DND-41 (cell line): ENCODE results near the gene CRTC3.

Experiments used
- ATAC-seq: fragments of 200-7000 bp; cut with Tn5 transposase; 3 replicates; pipeline ENCODE4 v1.9.1; 2021; ENCODE audit warnings: low read depth; ENCODE audit not compliant: insufficient read depth
- DNase-seq: peaks from one replicate; pipeline ENCODE4 v3.0.0-alpha.2; 2020
- H2AFZ ChIP-seq: 2 replicates; pipeline ENCODE4 v1.6.0; 2012; ENCODE audit warnings: low read depth, low read length
- H3K27ac ChIP-seq: 2 replicates; pipeline ENCODE4 v1.5.1; 2012; ENCODE audit warnings: low read length, inconsistent platforms
- H3K27me3 ChIP-seq: fragments of 200-600 bp; sonication (generic); 2 replicates; pipeline ENCODE4 v1.6.0; 2012; ENCODE audit warnings: low read length, mild to moderate bottlenecking, inconsistent platforms; ENCODE audit not compliant: insufficient read depth, poor library complexity
- H3K36me3 ChIP-seq: 2 replicates; pipeline ENCODE4 v1.5.1; 2012; ENCODE audit warnings: low read length, inconsistent platforms; ENCODE audit not compliant: insufficient read depth
- H3K4me1 ChIP-seq: 2 replicates; pipeline ENCODE4 v1.5.1; 2012; ENCODE audit warnings: mild to moderate bottlenecking, low read length; ENCODE audit not compliant: insufficient read depth
- H3K4me2 ChIP-seq: 2 replicates; pipeline ENCODE4 v1.6.0; 2012; ENCODE audit warnings: mild to moderate bottlenecking, moderate library complexity, low read length, inconsistent platforms; ENCODE audit not compliant: insufficient read depth
- H3K4me3 ChIP-seq, 2 experiments: fragments of 200-600 bp in 1 of 2; shearing (Covaris generic) in 1 of 2; 2 replicates each; pipeline ENCODE4 v1.5.1; 2012 to 2016; ENCODE audit warnings: inconsistent platforms in 2 of 2, low read length in 2 of 2, mild to moderate bottlenecking in 2 of 2, low read depth in 1 of 2, moderate library complexity in 1 of 2
- H3K79me2 ChIP-seq: 2 replicates; pipeline ENCODE4 v1.6.0; 2012; ENCODE audit warnings: low read length, inconsistent platforms; ENCODE audit not compliant: insufficient read depth
- H3K9ac ChIP-seq: 2 replicates; pipeline ENCODE4 v1.6.0; 2012; ENCODE audit warnings: low read depth, mild to moderate bottlenecking, inconsistent platforms, low read length, moderate library complexity
- H3K9me3 ChIP-seq: 2 replicates; pipeline ENCODE4 v1.5.1; 2012; ENCODE audit warnings: low read length, moderate library complexity, mild to moderate bottlenecking, inconsistent platforms; ENCODE audit not compliant: insufficient read depth, severe bottlenecking
- H4K20me1 ChIP-seq: 2 replicates; pipeline ENCODE4 v1.6.0; 2012; ENCODE audit warnings: low read length; ENCODE audit not compliant: insufficient read depth
- CTCF ChIP-seq: IDR thresholded peaks from 2 replicates; pipeline ENCODE4 v1.5.1; 2012; ENCODE audit warnings: borderline replicate concordance, low read length, moderate library complexity, mild to moderate bottlenecking; ENCODE audit not compliant: poor library complexity, severe bottlenecking; ENCODE audit errors: extremely low read depth
- EZH2 ChIP-seq: IDR thresholded peaks from 3 replicates; pipeline ENCODE4 v1.6.1; 2012; ENCODE audit warnings: borderline replicate concordance, low read depth, mild to moderate bottlenecking, moderate library complexity, low read length, inconsistent platforms; ENCODE audit not compliant: severe bottlenecking

Gene CRTC3

GRCh38 chr15:90547540-90547939 lies 17.8 kb downstream of the CRTC3 start:
- Histone ChIP-seq H3K4me3 (no peak overlapping the region), H3K9me3 (no peaks in the 10 kb centered on the region), H3K79me2 (no peaks in the 10 kb centered on the region), H3K4me1 (no peaks in the 10 kb centered on the region), H3K27ac (no peak overlapping the region), H4K20me1 (no peaks in the 10 kb centered on the region), H3K4me2 (no peak overlapping the region), H3K9ac (no peak overlapping the region), H3K36me3 (peaks cover 15% of the 10 kb centered on the region; the same call in 1 of the 2 replicates), H3K27me3 (no peaks in the 10 kb centered on the region), H2AFZ (no peak overlapping the region)
- TF ChIP-seq CTCF (no peak), EZH2 (no peak)
- ATAC-seq (peak; percentile 47; the same call in 2 of the 3 replicates), DNase-seq (no peak)

- H3K27ac ChIP-seq: no peak overlapping the region
- H2AFZ ChIP-seq: no peak overlapping the region
- no peaks in the 10 kb centered on the region for H3K9me3 ChIP-seq
- no peaks in the 10 kb centered on the region for H3K27me3 ChIP-seq
- no peak overlapping the region for H3K4me3 ChIP-seq
- no peaks in the 10 kb centered on the region for H4K20me1 ChIP-seq
- H3K4me2 ChIP-seq: no peak overlapping the region
- H3K9ac ChIP-seq: no peak overlapping the region
- DNase-seq (no peak), ATAC-seq (no peak)
- TF ChIP-seq CTCF (no peak), EZH2 (no peak)
- peaks cover 16% of the 10 kb centered on the region; the same call in 1 of the 2 replicates for H3K36me3 ChIP-seq
- no peaks in the 10 kb centered on the region for H3K4me1 ChIP-seq
- no peaks in the 10 kb centered on the region for H3K79me2 ChIP-seq
Observed at GRCh38 chr15:90550919-90551318, 21.2 kb downstream of the CRTC3 start.

DNA sequence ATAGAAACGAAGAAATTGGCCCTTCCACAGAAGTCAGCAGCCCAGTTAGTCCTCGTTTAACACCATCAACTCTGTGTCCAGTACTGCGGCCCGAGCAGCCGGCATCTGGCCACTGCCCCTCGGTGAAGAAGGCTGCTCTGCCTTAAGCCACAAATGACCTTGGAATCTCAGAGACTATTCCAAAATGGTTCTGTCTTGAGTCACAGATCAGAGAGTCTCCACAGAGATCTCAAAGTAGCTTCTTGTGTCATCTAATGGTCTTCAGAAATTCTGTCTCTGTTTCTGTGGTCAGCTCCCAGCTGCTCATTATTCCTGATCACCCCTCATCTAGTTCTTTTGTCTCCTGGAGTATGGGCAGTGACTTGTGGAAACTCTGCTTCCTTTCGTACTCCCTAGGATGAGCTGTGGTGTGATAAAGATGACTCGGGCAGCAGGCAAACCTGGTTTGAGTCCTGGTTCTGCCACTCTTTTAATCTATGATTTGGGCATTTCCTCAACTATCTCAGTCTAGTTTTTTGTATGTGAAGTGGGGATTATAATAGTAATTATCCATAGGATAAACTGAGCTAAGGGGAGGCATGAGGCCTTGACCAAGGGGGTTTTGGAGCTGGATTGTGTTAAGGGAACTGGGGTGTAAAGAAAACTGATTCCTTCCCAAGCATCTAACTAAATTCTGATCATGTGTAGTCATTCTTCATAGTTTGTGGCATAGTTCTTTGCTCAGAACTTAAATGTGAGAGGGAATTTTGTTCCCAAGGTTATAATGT lies 22.6 kb downstream of the CRTC3 start:
- Histone ChIP-seq H3K27me3 (no peaks in the 10 kb centered on the region), H3K4me2 (no peak overlapping the region), H4K20me1 (peaks cover 2% of the 10 kb centered on the region; the same call in 1 of the 2 replicates), H3K79me2 (peaks cover 4% of the 10 kb centered on the region; the same call in 1 of the 2 replicates), H3K4me3 (no peak overlapping the region), H3K27ac (no peak overlapping the region), H2AFZ (no peak overlapping the region), H3K9me3 (no peaks in the 10 kb centered on the region), H3K9ac (no peak overlapping the region), H3K4me1 (no peaks in the 10 kb centered on the region), H3K36me3 (peaks cover 19% of the 10 kb centered on the region; the same call in 1 of the 2 replicates)
- DNase-seq (no peak), ATAC-seq (no peak)
- TF ChIP-seq CTCF (no peak), EZH2 (no peak)

GRCh38 chr15:90552929-90553211 lies 23.1 kb downstream of the CRTC3 start:
- H3K9me3 ChIP-seq: no peaks in the 10 kb centered on the region
- no peak overlapping the region for H3K4me2 ChIP-seq
- H3K79me2 ChIP-seq: peaks cover 5% of the 10 kb centered on the region; the same call in 1 of the 2 replicates
- peaks cover 4% of the 10 kb centered on the region; the same call in 1 of the 2 replicates for H4K20me1 ChIP-seq
- H3K9ac ChIP-seq: no peak overlapping the region
- no peaks in the 10 kb centered on the region for H3K4me1 ChIP-seq
- DNase-seq (no peak), ATAC-seq (no peak)
- peaks cover 19% of the 10 kb centered on the region; the same call in 1 of the 2 replicates for H3K36me3 ChIP-seq
- no peaks in the 10 kb centered on the region for H3K27me3 ChIP-seq
- TF ChIP-seq EZH2: no peak
- TF ChIP-seq CTCF: no peak
- H3K27ac ChIP-seq: no peak overlapping the region
- no peak overlapping the region for H3K4me3 ChIP-seq
- no peak overlapping the region for H2AFZ ChIP-seq
